GM18517 (cell line): ENCODE data around the gene HPCAL1.

Experiments
- ATAC-seq: cut with Tn5 transposase; IDR thresholded peaks from one replicate; pipeline ENCODE4 v1.9.1; 2021; ENCODE audit warnings: mild to moderate bottlenecking, moderate library complexity; ENCODE audit not compliant: unreplicated experiment

HPCAL1 gene

GRCh38 chr2:10321622-10322021 lies 18.9 kb downstream of the HPCAL1 start:
- ATAC-seq: no peak

- no peak for ATAC-seq
Measured at GRCh38 chr2:10322481-10322880, 19.8 kb downstream of the HPCAL1 start.

GRCh38 chr2:10322973-10323372 lies 20.3 kb downstream of the HPCAL1 start:
- no peak for ATAC-seq

- ATAC-seq: no peak
Measured at GRCh38 chr2:10323535-10323934, 20.8 kb downstream of the HPCAL1 start.

- no peak for ATAC-seq
Measured at GRCh38 chr2:10324095-10324832, 21.6 kb downstream of the HPCAL1 start.

- no peak for ATAC-seq
Measured at GRCh38 chr2:10325278-10326145, 22.8 kb downstream of the HPCAL1 start.

- no peak for ATAC-seq
Measured at GRCh38 chr2:10326151-10326616, 23.5 kb downstream of the HPCAL1 start.

- no peak for ATAC-seq
Measured at GRCh38 chr2:10326707-10327594, 24.2 kb downstream of the HPCAL1 start.

GRCh38 chr2:10327896-10328669 lies 25.4 kb downstream of the HPCAL1 start:
- ATAC-seq: no peak

- no peak for ATAC-seq
Measured at GRCh38 chr2:10328670-10329579, 26.2 kb downstream of the HPCAL1 start.

- no peak for ATAC-seq
Measured at GRCh38 chr2:10329580-10329879, 26.8 kb downstream of the HPCAL1 start.

GRCh38 chr2:10329880-10330699 lies 27.4 kb downstream of the HPCAL1 start:
- ATAC-seq: no peak

- no peak for ATAC-seq
Measured at GRCh38 chr2:10330700-10331026, 28.0 kb downstream of the HPCAL1 start.

GRCh38 chr2:10331027-10331701 lies 28.5 kb downstream of the HPCAL1 start:
- peak; percentile 49 for ATAC-seq

GRCh38 chr2:10331702-10332401 lies 29.1 kb downstream of the HPCAL1 start:
- ATAC-seq: peak; percentile 81

- ATAC-seq: no peak
Measured at GRCh38 chr2:10332402-10333246, 29.9 kb downstream of the HPCAL1 start.

- no peak for ATAC-seq
Measured at GRCh38 chr2:10333247-10333613, 30.5 kb downstream of the HPCAL1 start.
